H1 (cell line): ENCODE results near the gene CFHR5. TPM values are rescaled to one million over a fixed set of nuclear protein-coding genes. Genes with fewer than 3 reads are reported as not detected.

Source experiments
- CTCF ChIA-PET: fragments of 300-600 bp; sonication (Branson Sonifier 250); formaldehyde crosslinking; loops from one replicate; lab custom pipeline; 2021; ENCODE audit not compliant: partially characterized antibody; lab: Charles Lee
- POLR2A ChIA-PET: fragments of 300-600 bp; sonication (Branson Sonifier 250); formaldehyde crosslinking; loops from one replicate; lab custom pipeline; 2021; ENCODE audit warnings: inconsistent platforms; ENCODE audit not compliant: partially characterized antibody; lab: Charles Lee
- DNase-seq, 2 experiments: peaks; one replicate each; pipeline versions ENCODE4 v3.0.0 to v3.0.0-alpha.2; 2010 to 2022; ENCODE audit warnings: low spot score in 2 of 2, low read depth in 1 of 2, mixed read lengths in 1 of 2
- FAIRE-seq: peaks from 2 replicates; lab custom pipeline; 2011; peaks lifted over from hg19 to GRCh38; lab: Jason Lieb, UNC
- H2AFZ ChIP-seq: 2 replicates; pipeline ENCODE4 v1.8.1; 2012; ENCODE audit warnings: low read length, inconsistent platforms
- H2AK5ac ChIP-seq: 2 replicates; pipeline ENCODE4 v1.6.1; 2013; ENCODE audit warnings: low read depth, low read length
- H2BK120ac ChIP-seq: replicated peaks from 2 replicates; pipeline ENCODE3; 2013; ENCODE audit warnings: low read depth, low read length, inconsistent platforms
- H2BK12ac ChIP-seq: 2 replicates; pipeline ENCODE4 v1.6.1; 2013; ENCODE audit warnings: low read depth, low read length
- H2BK15ac ChIP-seq: 2 replicates; pipeline ENCODE4 v1.6.1; 2013; ENCODE audit warnings: low read length
- H2BK20ac ChIP-seq: 2 replicates; pipeline ENCODE4 v1.6.1; 2013; ENCODE audit warnings: low read length
- H2BK5ac ChIP-seq: 2 replicates; pipeline ENCODE4 v1.6.1; 2013; ENCODE audit warnings: low read depth, low read length
- H3K14ac ChIP-seq: 2 replicates; pipeline ENCODE4 v1.6.1; 2013; ENCODE audit warnings: inconsistent platforms; ENCODE audit not compliant: insufficient read length
- H3K18ac ChIP-seq: 2 replicates; pipeline ENCODE4 v1.6.1; 2013; ENCODE audit warnings: low read length; ENCODE audit errors: extremely low read depth
- H3K23ac ChIP-seq: 2 replicates; pipeline ENCODE4 v1.6.1; 2013; ENCODE audit warnings: inconsistent platforms; ENCODE audit not compliant: insufficient read length
- H3K23me2 ChIP-seq: 2 replicates; pipeline ENCODE4 v1.6.1; 2013; ENCODE audit warnings: low read depth, low read length
- H3K27ac ChIP-seq: 2 replicates; pipeline ENCODE4 v1.6.1; 2011; ENCODE audit warnings: low read depth, low read length, inconsistent platforms
- H3K27me3 ChIP-seq, 4 experiments: replicated peaks in 1 of 4; 1 replicate in 1 of 4; 2 replicates in 3 of 4; pipeline versions ENCODE4 v1.6.1 to v1.8.1; 2011 to 2013; ENCODE audit warnings: low read length in 3 of 4, mild to moderate bottlenecking in 3 of 4, inconsistent platforms in 2 of 4, mixed read lengths in 2 of 4, moderate library complexity in 1 of 4; ENCODE audit not compliant: control insufficient read depth in 3 of 4, insufficient read depth in 3 of 4; ENCODE audit errors: extremely low read depth in 1 of 4
- H3K36me3 ChIP-seq, 4 experiments: 2 replicates each; pipeline versions ENCODE4 v1.6.1 to v1.8.1; 2011 to 2013; ENCODE audit warnings: mild to moderate bottlenecking in 4 of 4, low read length in 3 of 4, moderate library complexity in 2 of 4, control low read depth in 1 of 4, inconsistent platforms in 1 of 4; ENCODE audit not compliant: insufficient read depth in 4 of 4, control insufficient read depth in 2 of 4
- H3K4ac ChIP-seq: replicated peaks from 2 replicates; pipeline ENCODE3; 2013; ENCODE audit warnings: low read length, low read depth, mixed read lengths, inconsistent platforms; ENCODE audit not compliant: insufficient read length
- H3K4me1 ChIP-seq, 4 experiments: replicated peaks in 1 of 4; 1 replicate in 1 of 4; 2 replicates in 3 of 4; pipeline versions ENCODE4 v1.6.1 to v1.8.1; 2011 to 2013; ENCODE audit warnings: low read length in 3 of 4, inconsistent platforms in 2 of 4, mixed read lengths in 1 of 4; ENCODE audit not compliant: insufficient read depth in 4 of 4, control insufficient read depth in 3 of 4
- H3K4me2 ChIP-seq, 2 experiments: 2 replicates each; pipeline versions ENCODE4 v1.6.1 to v1.8.1; 2011 to 2013; ENCODE audit warnings: low read depth in 2 of 2, low read length in 2 of 2, control low read depth in 1 of 2, inconsistent platforms in 1 of 2, mild to moderate bottlenecking in 1 of 2; ENCODE audit not compliant: insufficient read depth in 1 of 2
- H3K4me3 ChIP-seq, 4 experiments: fragments of 200-600, 300-600 bp in 1 of 4; sonication (generic), shearing (Covaris generic), sonication (Bioruptor Twin) in 1 of 4; 2 replicates each; pipeline versions ENCODE4 v1.5.1 to v1.8.1; 2011 to 2016; ENCODE audit warnings: low read length in 4 of 4, low read depth in 3 of 4, control low read depth in 2 of 4, inconsistent platforms in 2 of 4, mild to moderate bottlenecking in 2 of 4, mixed read lengths in 1 of 4, moderate library complexity in 1 of 4; ENCODE audit not compliant: insufficient read depth in 2 of 4; ENCODE audit errors: extremely low read depth in 1 of 4
- H3K56ac ChIP-seq: replicated peaks from 2 replicates; pipeline ENCODE3; 2013; ENCODE audit warnings: low read depth, mild to moderate bottlenecking, mixed read lengths, low read length, inconsistent platforms; ENCODE audit not compliant: insufficient read length
- H3K79me1 ChIP-seq: 2 replicates; pipeline ENCODE4 v1.6.1; 2013; ENCODE audit warnings: low read depth, low read length, control low read depth
- H3K79me2 ChIP-seq, 2 experiments: 2 replicates each; pipeline versions ENCODE4 v1.6.1 to v1.8.1; 2012 to 2013; ENCODE audit warnings: low read length in 2 of 2, mild to moderate bottlenecking in 2 of 2, inconsistent platforms in 1 of 2; ENCODE audit not compliant: insufficient read depth in 2 of 2, control insufficient read depth in 1 of 2
- H3K9ac ChIP-seq, 4 experiments: replicated peaks in 1 of 4; 1 replicate in 1 of 4; 2 replicates in 3 of 4; pipeline versions ENCODE4 v1.6.1 to v1.8.1; 2011 to 2013; ENCODE audit warnings: low read depth in 3 of 4, low read length in 3 of 4, control low read depth in 2 of 4, mild to moderate bottlenecking in 2 of 4, moderate library complexity in 2 of 4, inconsistent platforms in 1 of 4; ENCODE audit errors: extremely low read depth in 1 of 4
- H3K9me3 ChIP-seq, 2 experiments: 2 replicates each; pipeline versions ENCODE4 v1.6.1 to v1.8.1; 2012 to 2013; ENCODE audit warnings: mild to moderate bottlenecking in 2 of 2, moderate library complexity in 2 of 2, control low read depth in 1 of 2, inconsistent platforms in 1 of 2, low read depth in 1 of 2, low read length in 1 of 2, mixed read lengths in 1 of 2; ENCODE audit not compliant: insufficient read depth in 2 of 2
- H4K20me1 ChIP-seq, 2 experiments: replicated peaks in 1 of 2; 2 replicates each; pipeline versions ENCODE3 to v1.8.1; 2011 to 2013; ENCODE audit warnings: inconsistent platforms in 2 of 2, low read length in 2 of 2, mild to moderate bottlenecking in 1 of 2; ENCODE audit not compliant: insufficient read depth in 2 of 2, control insufficient read depth in 1 of 2
- H4K5ac ChIP-seq: 2 replicates; pipeline ENCODE4 v1.6.1; 2013; ENCODE audit warnings: low read length, low read depth, mixed read lengths, inconsistent platforms; ENCODE audit not compliant: insufficient read length
- H4K8ac ChIP-seq: 2 replicates; pipeline ENCODE4 v1.8.0; 2013; ENCODE audit warnings: mild to moderate bottlenecking, moderate library complexity, low read length, inconsistent platforms; ENCODE audit not compliant: insufficient read depth; ENCODE audit errors: extremely low read depth
- H4K91ac ChIP-seq: replicated peaks from 2 replicates; pipeline ENCODE3; 2013; ENCODE audit warnings: low read length, mixed read lengths, inconsistent platforms; ENCODE audit not compliant: insufficient read length
- BACH1 ChIP-seq: IDR thresholded peaks from 2 replicates; pipeline ENCODE4 v1.6.1; 2012; ENCODE audit warnings: low read length, improper control_type of control experiment
- BCL11A ChIP-seq, 2 experiments: IDR thresholded peaks; one replicate each; pipeline ENCODE4 v1.6.1; 2011; ENCODE audit warnings: low read depth in 2 of 2, low read length in 2 of 2, mild to moderate bottlenecking in 2 of 2
- NRF1 ChIP-seq: IDR thresholded peaks from 2 replicates; pipeline ENCODE4 v1.6.1; 2011; ENCODE audit warnings: mild to moderate bottlenecking, low read depth, low read length, improper control_type of control experiment
- POU5F1 ChIP-seq: IDR thresholded peaks from 2 replicates; pipeline ENCODE4 v1.6.1; 2011; ENCODE audit warnings: low read depth, mild to moderate bottlenecking, low read length, moderate library complexity
- SIRT6 ChIP-seq: IDR thresholded peaks from one replicate; pipeline ENCODE4 v1.7.1; 2012; ENCODE audit warnings: low read length, inconsistent platforms
- SP1 ChIP-seq: IDR thresholded peaks from 2 replicates; pipeline ENCODE4 v1.6.1; 2011; ENCODE audit warnings: low read depth, low read length
- SRF ChIP-seq: IDR thresholded peaks from 2 replicates; pipeline ENCODE4 v1.6.1; 2011; ENCODE audit warnings: mild to moderate bottlenecking, low read depth, low read length, moderate library complexity
- WGBS, 2 experiments: shearing (Covaris generic) in 1 of 2; methylation state at CpG; one replicate each; pipeline versions ENCODE4 v1.1.6 to v1.1.7; 2013 to 2015; ENCODE audit warnings: low lambda C conversion rate in 2 of 2, mixed read lengths in 2 of 2, inconsistent platforms in 1 of 2, low coverage in 1 of 2, missing lambda C conversion rate in 1 of 2; ENCODE audit not compliant: insufficient replicate concordance in 2 of 2, insufficient coverage in 1 of 2, insufficient read length in 1 of 2; ENCODE audit errors: extremely low coverage in 1 of 2, missing lambda C conversion rate in 1 of 2; 5-methylcytosine and 5-hydroxymethylcytosine counted together
- polyA plus RNA-seq, 7 experiments: library from polyadenylated mRNA; depleted of rRNA in 3 of 7; stranded (reverse) in 5 of 7; unstranded in 2 of 7; fragments of >200 nt in 5 of 7; fragments of 200-250 nt in 2 of 7; gene quantifications; 1 replicate in 5 of 7; 2 replicates in 1 of 7; 4 replicates in 1 of 7; pipeline versions ENCODE4 v1.2.1 to v1.2.3, GENCODE V29; 2011 to 2013; ENCODE audit warnings: missing spikeins in 2 of 7, mixed read lengths in 2 of 7
- total RNA-seq: library from RNA; stranded (reverse); fragmentation: NEBNext Ultra II Directional; extraction: Animal tissue kit (Norgen Biotek cat#: 25700); gene quantifications from 2 replicates; pipeline ENCODE4 v1.2.1, GENCODE V29; 2021

The CFHR5 gene
- total and polyA plus RNA-seq, 2 of the 8 experiments (the other 6 are each of a cell fraction or from before 2014, with no cell fraction given) = not detected

- POLR2A ChIA-PET = no interaction called here
- Histone ChIP-seq H3K4me1 (peaks cover 0 to 8% (median 2%) of the 10 kb centered on the region in 4 experiments; a peak in 3 of 7 replicates), H2BK12ac (no peak overlapping the region), H3K4ac (no peak overlapping the region), H4K5ac (no peak overlapping the region), H2BK20ac (no peak overlapping the region), H3K4me3 (no peak overlapping the region), H3K36me3 (no peaks in the 10 kb centered on the region), H3K23ac (no peak overlapping the region), H3K9me3 (no peaks in the 10 kb centered on the region), H3K56ac (no peak overlapping the region), H2BK15ac (no peak overlapping the region), H4K8ac (no peak overlapping the region), H3K9ac (no peak overlapping the region), H3K27ac (no peak overlapping the region), H3K79me1 (no peaks in the 10 kb centered on the region), H2BK120ac (no peak overlapping the region), H3K18ac (no peak overlapping the region), H3K27me3 (no peaks in the 10 kb centered on the region), H2AFZ (no peak overlapping the region), H4K20me1 (no peaks in the 10 kb centered on the region), H2BK5ac (no peak overlapping the region), H3K14ac (no peak overlapping the region), H4K91ac (no peak overlapping the region), H3K79me2 (no peaks in the 10 kb centered on the region), H2AK5ac (no peak overlapping the region), H3K4me2 (no peak overlapping the region), H3K23me2 (no peaks in the 10 kb centered on the region; the same call in 1 of the 2 replicates)
- no peak for FAIRE-seq
- WGBS, 2 experiments = 88% methylated on average over 2 of the region's 2 CpGs; no CpG with 5 or more reads in 1 of the 2 experiments
- DNase-seq = no peak
- CTCF ChIA-PET = interaction anchor here (0.7 kb wide), 1 partner anchor 31 kb away, joined by 3 read pairs; no protein-coding TSS in a partner anchor
- no peak for TF ChIP-seq NRF1
- no peak for TF ChIP-seq SRF
- TF ChIP-seq SP1 = no peak
- no peak for TF ChIP-seq POU5F1
- TF ChIP-seq BCL11A (IDR thresholded peaks at IDR 0.05; ENCODE audit: low read depth in 2 of 2, low read length in 2 of 2) = no peak
- TF ChIP-seq BACH1 = no peak
- no peak for TF ChIP-seq SIRT6
Observed at GRCh38 chr1:196993916-196994315, 16.6 kb downstream of the CFHR5 start.
